Measurements from ENCODE around the gene XPC. TPM values are rescaled to one million over a fixed set of nuclear protein-coding genes. Genes with fewer than 3 reads are reported as not detected.

The XPC gene
- total and polyA plus RNA-seq, 2 of the 8 experiments (the other 6 are each of a cell fraction or from before 2014, with no cell fraction given) = 8.8 to 27.3 TPM

GRCh38 chr3:14178247-14179113 lies at the start of gene XPC, which contains the start of gene LSM3 (continued):
- TF ChIP-seq HDAC6 (IDR thresholded peaks at IDR 0.05; ENCODE audit: low read depth, low read length) = no peak
- TF ChIP-seq JUN (IDR thresholded peaks at IDR 0.05; ENCODE audit: low read depth, low read length) = no peak
- TF ChIP-seq ASH2L (IDR thresholded peaks at IDR 0.05; ENCODE audit: low read length) = peak; percentile 91
- TF ChIP-seq SP4 (IDR thresholded peaks at IDR 0.05; ENCODE audit: low read length) = peak; percentile 76; the same call in 1 of the 2 replicates
- peak; percentile 60 for TF ChIP-seq POLR2AphosphoS5 (IDR thresholded peaks at IDR 0.05; ENCODE audit: low read depth, low read length)
- TF ChIP-seq CHD2 (IDR thresholded peaks at IDR 0.05; ENCODE audit: low read length) = peak; percentile 99
- TF ChIP-seq GTF2F1 (IDR thresholded peaks at IDR 0.05; ENCODE audit: borderline replicate concordance, low read depth, low read length) = peak; percentile 49; the same call in 1 of the 2 replicates
- TF ChIP-seq KDM4A (IDR thresholded peaks at IDR 0.05; ENCODE audit: low read depth, low read length, severe bottlenecking) = peak; percentile 99

Measured in H1 (cell line).